HL-60/S4 (cell line): ENCODE results near the gene NGEF.

ENCODE experiments used
- in situ Hi-C: fragments of 300-500 bp; cut with MboI; formaldehyde crosslinking; loops from 2 replicates; pipeline ENCODE4 v1.14.3; 2022; ENCODE audit warnings: low sequenced_read_pairs

NGEF gene

DNA sequence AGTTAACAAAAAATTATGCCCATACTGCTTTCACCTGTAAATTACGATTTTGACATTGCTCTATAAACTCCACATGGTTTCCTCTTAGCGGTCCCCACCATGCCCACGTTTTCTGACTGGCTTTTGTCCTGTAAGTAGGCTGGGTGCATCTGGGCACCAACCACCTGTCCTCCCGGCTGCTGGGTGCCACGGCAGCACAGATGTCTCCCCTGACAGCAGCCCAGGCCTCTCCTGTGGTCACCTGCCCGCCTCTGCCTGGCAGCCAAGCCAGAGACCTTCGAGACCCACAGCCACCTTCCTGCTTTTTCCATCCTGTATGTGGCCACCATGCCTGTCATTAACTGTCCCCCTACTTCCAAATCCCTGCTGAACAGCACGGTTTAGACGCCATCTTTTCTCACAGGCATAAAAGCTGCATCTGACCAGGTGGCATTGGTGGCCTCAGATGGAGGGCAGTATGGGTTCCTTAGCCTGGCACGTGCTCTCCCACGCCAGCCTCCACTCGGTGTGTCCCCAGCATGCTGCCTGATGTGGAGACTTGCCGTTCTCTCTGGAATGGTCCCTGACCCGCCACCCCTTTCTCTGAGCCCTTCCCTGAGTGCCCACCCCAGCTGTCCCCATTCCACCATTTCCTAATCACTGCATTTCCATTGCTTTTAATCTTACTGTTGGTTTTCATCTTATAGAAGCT lies 124.1 kb downstream of the NGEF start:
- in situ Hi-C loops, result no loop called here

GRCh38 chr2:232888099-232888836 lies 124.8 kb downstream of the NGEF start:
- in situ Hi-C loops, result no loop called here

DNA sequence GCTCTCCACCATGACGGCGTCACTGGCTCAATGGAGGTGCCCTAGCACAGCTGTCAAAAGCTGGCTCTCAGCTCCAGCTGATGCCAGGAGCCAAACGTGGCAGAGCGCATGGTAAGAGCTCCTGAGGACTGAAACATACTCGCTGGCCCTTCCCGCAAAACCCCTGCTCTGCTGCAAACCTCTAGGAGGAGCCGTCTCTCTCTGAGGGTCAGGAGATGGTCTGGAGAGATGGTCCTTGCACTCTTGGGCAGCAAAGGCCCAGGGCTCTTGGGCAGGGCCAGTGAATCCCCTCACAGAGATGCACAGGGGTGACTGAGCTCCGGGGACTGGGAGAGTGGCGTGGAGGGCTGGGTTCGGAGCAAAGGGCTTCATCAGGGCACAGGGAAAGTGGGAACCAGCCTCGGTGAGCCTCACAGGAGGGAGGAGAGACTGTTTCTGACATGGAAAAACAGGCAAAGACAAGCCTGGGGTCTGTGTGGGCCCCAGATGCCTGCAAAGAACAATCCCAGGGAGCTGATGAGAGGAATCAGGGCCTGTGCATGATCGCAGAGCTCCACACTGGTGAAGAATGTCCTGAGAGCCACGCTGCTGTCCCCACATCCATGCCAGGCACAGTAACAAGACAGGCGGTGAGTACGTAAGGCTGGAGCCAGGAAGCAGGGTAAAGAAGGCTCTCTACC lies 125.7 kb downstream of the NGEF start:
- in situ Hi-C loops, result no loop called here

DNA sequence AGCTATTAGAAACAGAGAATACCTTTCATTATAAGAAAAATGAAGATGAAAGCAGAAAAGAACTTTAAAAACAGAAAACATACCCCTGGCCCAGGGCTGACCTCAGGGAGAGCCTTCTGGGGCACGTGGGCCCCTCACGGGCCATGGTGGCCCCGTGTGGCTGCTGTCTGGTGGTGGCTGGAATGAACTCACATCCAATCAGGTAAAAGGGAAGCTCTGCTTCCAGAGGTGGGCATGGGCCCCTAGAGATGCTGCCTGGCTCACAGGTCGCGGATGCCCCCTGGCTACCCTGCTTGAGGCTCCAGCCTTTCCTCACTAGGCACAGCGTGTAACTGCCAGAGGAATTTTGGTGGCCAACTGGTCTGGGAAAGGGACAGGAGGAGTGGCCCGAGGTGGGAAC lies 126.4 kb downstream of the NGEF start:
- in situ Hi-C loops, result no loop called here

- in situ Hi-C loops, result no loop called here
These were observed 126.9 kb downstream of the NGEF start for GRCh38 chr2:232886176-232886575.

DNA sequence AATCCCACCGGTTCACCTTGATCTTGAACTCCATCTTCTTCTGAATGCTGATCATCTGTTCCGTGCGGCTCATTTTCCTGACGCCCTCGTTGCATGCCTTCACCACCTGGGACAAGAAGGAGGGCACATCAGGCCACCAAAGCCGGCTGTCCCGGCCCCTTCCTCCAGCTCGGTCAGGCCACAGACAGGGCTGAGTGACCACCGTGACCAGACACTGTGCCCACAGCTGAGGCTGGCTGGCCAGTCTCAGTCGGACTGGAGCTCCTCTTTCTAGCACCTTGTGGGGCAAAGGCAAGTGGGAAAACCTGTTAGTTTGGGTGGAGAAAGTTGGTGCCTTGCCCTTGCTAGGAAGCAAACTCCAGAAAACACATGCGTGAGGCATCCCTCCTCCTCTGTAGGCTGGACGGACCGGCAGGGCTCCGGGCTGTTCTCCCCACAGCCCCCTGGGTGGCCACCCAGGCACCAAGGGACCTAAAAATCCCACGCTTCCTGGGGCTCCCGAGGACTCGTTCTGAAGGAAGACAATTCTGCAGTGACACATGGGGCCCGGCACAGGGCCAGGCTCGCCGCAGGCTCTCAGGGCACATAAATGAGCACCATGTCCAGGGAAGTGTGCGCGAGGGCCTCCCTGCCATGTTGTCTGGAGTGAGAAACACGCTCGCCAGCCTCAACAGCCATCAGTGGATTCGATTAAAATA lies 127.6 kb downstream of the NGEF start:
- in situ Hi-C loops, result no loop called here

- in situ Hi-C loops, result no loop called here
These were observed 128.3 kb downstream of the NGEF start for GRCh38 chr2:232884549-232885263.

DNA sequence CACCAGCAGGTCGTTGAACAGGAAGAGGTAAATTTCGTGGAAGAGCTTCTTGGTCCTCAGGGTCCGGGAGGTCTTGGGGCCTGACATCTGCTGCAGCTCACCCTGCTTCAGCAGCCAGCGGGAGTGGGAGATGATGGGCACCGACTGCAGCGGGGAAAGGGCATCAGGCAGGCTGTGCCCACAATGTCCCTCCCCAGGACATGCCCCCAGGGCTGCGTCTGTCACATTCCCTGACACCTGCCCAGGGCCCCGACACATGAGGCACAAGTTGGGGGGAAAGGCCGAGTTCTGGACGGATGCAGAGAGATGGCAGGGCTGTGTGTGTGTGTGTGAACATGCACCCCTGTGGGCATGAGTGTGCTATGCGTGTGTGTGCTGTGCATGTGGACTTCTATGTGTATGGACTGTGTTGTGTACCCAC lies 129.0 kb downstream of the NGEF start:
- in situ Hi-C loops, result no loop called here

GRCh38 chr2:232883116-232883721 lies 129.8 kb downstream of the NGEF start:
- in situ Hi-C loops, result no loop called here

GRCh38 chr2:232882505-232883115 lies 130.4 kb downstream of the NGEF start:
- in situ Hi-C loops, result no loop called here

- in situ Hi-C loops, result no loop called here
These were observed 131.0 kb downstream of the NGEF start for GRCh38 chr2:232882085-232882484.

DNA sequence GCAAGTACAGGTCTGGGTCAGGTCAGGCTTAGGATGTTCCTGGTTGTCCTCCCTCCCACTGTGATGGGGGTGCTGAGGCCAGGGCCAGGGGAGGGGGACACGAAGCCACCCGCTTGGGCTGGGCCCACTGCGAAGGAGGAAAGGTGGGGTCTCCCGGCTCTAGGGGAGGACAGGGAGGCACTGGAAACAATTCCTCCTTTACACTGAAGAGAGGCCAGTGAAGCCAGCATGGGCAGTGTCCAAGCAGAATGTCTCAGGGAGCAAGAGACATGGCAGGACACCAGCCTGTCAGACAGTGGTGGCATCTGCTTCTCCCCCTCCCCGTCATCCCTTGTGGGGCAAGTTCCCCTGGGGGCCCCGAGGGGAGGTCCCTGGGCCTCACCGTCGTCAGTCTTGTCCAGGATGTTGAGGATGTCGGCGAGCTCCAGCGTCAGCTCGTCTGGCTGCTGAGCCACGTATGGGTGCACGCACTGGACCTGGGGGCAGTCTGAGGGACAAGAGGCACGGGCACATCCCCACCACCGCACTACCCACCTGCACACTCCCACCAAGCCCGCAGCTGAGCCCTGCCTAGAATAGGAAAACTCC lies 132.2 kb downstream of the NGEF start:
- in situ Hi-C loops, result no loop called here

DNA sequence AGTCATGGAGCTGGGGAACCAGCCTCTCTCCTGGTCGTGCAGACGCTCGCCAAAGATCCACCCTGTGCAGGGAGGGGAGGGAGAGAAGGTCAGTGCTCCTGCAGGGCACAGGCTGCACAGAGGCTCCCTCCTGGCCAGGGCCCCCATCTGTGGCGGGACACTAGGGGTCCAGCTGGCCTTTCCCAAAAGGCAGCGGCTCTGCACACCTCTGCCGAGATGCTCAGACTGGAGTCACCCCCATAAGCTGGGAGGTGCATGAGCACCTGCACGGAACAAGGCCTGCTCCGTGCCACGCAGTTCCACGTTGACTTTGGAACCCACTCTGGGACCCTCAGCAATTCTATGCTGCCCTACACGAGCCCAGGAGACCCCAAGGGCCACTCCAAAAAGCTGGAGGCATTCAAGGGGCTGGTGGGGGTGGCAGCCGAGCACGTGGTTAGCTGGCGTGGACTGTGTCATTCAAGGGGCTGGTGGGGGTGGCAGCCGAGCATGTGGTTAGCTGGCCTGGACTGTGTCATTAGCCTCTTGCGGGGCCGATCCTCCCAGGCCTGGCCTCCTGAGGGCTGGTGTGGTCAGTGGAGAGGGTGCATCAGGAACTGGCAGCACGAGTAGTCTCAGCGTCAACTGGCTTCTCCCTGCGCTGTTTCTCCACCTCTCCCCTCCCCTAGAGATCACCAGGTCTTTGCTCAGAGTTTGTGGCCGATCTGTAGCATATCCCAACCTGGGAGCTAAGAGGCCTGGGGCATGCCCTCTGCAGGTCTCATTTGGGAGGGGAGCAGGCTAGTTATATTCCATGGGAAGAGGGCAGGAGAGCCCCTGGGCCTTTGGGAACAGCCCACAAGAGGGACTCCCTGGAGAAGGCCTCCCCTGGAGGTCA lies 133.2 kb downstream of the NGEF start:
- in situ Hi-C loops, result no loop called here

DNA sequence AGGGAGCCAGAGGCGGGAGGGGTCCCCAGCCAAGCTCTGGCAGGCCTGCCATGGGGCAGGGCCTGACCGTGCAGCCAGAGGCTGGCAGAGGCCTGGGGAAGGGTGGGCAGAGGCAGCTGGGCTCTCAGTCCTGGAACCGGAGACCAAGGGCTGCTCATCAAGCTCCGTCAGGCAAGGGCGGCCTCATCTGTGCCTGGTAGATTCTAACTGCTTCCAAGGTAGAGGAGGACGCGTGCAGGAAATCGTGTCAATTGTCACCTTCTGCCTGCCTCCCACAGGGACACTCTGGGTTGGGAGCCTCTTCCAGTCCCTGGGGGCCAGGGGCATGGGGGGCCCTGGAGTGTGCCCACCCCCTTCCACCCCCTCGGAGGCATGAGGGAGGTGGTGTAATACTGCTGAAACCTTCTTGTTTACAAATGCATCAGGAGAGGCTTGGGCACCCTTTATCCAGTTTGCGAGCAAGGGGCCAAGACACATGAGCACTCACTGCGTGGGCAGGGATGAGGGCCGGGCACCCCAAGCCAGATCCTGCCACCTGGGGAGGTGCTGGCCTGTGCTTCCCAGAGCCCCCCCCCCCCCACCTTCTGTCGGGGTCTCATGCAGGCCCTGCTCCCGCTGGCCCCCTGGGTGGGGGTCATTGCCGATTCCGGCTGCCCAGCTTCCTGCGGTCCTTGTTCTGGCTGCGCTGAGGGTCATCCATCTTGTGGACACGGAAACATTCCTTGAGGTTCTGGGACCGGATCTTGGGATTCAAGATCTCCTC lies 134.0 kb downstream of the NGEF start:
- in situ Hi-C loops, result no loop called here

GRCh38 chr2:232877940-232878511 lies 135.0 kb downstream of the NGEF start:
- in situ Hi-C loops, result no loop called here

DNA sequence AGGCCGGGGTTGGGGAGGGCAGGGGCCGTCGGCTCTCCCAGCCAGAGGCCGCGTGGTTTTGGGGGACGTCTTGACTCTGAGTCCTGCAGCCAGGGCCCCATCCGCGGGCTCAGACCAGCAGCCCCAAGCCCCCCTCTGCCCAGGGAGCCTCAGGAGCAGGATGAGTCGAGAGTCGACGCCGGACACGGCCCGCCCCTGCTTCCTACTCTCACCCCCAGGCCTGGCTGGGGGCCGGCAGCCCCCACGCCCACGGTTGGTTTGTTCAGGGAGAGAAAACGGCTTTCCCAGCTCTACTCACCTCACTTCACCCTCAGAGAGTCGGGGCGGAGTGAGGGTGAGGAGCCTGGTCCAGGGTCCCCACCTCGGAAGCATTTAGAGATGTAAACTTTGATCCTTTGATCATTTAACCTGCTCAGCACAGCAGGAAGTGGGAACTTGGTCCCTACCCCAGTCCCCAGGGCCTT lies 136.0 kb downstream of the NGEF start:
- in situ Hi-C loops, result no loop called here
